B cell (primary cell): ENCODE results near the gene CATSPERD. TPM values are rescaled to one million over a fixed set of nuclear protein-coding genes. Genes with fewer than 3 reads are reported as not detected.
"Not testable (repeated sequence)": the region's sequence is repeated elsewhere in the genome, so short reads cannot be mapped to it uniquely, and the experiment has no call there.

Experiments used
- ATAC-seq: fragments of 200-7000 bp; cut with Tn5 transposase; one replicate; pipeline ENCODE4 v1.10.0; 2021; ENCODE audit warnings: low read depth, mild to moderate bottlenecking, moderate number of reproducible peaks, moderate library complexity
- CTCF ChIA-PET: fragments of 350-600 bp; sonication (Branson Sonifier 250); formaldehyde crosslinking; loops from one replicate; lab custom pipeline; 2021; ENCODE audit warnings: antibody characterized with exemption, inconsistent platforms; lab: Charles Lee
- POLR2A ChIA-PET: fragments of 350-600 bp; sonication (Branson Sonifier 250); formaldehyde crosslinking; loops from one replicate; lab custom pipeline; 2021; ENCODE audit warnings: antibody characterized with exemption; lab: Charles Lee
- DNase-seq: peaks from one replicate; pipeline ENCODE4 v3.0.0; 2013
- H2AFZ ChIP-seq: 2 replicates; pipeline ENCODE4 v1.6.1; 2012; ENCODE audit warnings: mild to moderate bottlenecking, low read depth, low read length; ENCODE audit not compliant: insufficient read depth, poor library complexity, severe bottlenecking
- H3K27ac ChIP-seq, 2 donors: 1 replicate in 1 of 2; 2 replicates in 1 of 2; pipeline ENCODE4 v1.5.1; 2012 to 2013; ENCODE audit warnings: low read length in 2 of 2, mild to moderate bottlenecking in 2 of 2, moderate library complexity in 1 of 2
- H3K27me3 ChIP-seq, 4 experiments: fragments of 200-600 bp in 1 of 4; sonication (generic) in 1 of 4; replicated peaks in 1 of 4; 1 replicate in 2 of 4; 2 replicates in 2 of 4; pipeline versions ENCODE4 v1.6.1 to v1.7.0; 2013 to 2016; ENCODE audit warnings: low read length in 3 of 4, mild to moderate bottlenecking in 2 of 4, mixed read lengths in 1 of 4, moderate library complexity in 1 of 4; ENCODE audit not compliant: insufficient read depth in 4 of 4, control insufficient read depth in 3 of 4; ENCODE audit errors: control extremely low read depth in 1 of 4
- H3K36me3 ChIP-seq, 2 experiments: replicated peaks in 1 of 2; 1 replicate in 1 of 2; 2 replicates in 1 of 2; pipeline versions ENCODE4 v1.6.1 to v1.7.1; 2013; ENCODE audit warnings: low read length in 1 of 2; ENCODE audit not compliant: insufficient read depth in 2 of 2, control insufficient read depth in 1 of 2; ENCODE audit errors: control extremely low read depth in 1 of 2, extremely low read depth in 1 of 2
- H3K4me1 ChIP-seq, 2 donors: fragments of 200-600 bp in 1 of 2; sonication (generic) in 1 of 2; 1 replicate in 1 of 2; 2 replicates in 1 of 2; pipeline versions ENCODE4 v1.5.1 to v1.6.1; 2013 to 2017; ENCODE audit warnings: low read length in 2 of 2; ENCODE audit not compliant: control insufficient read depth in 2 of 2, insufficient read depth in 2 of 2
- H3K4me2 ChIP-seq: replicated peaks from 2 replicates; pipeline ENCODE3; 2012; ENCODE audit warnings: mild to moderate bottlenecking, low read depth, low read length; ENCODE audit not compliant: poor library complexity, severe bottlenecking
- H3K4me3 ChIP-seq, 5 experiments: fragments of 200-600 bp in 1 of 5; sonication (generic) in 1 of 5; 1 replicate in 3 of 5; 2 replicates in 2 of 5; pipeline versions ENCODE4 v1.5.1 to v1.7.0; 2011 to 2016; ENCODE audit warnings: low read length in 4 of 5, mild to moderate bottlenecking in 4 of 5, low read depth in 2 of 5, control low read depth in 1 of 5, moderate library complexity in 1 of 5; ENCODE audit not compliant: insufficient read depth in 1 of 5; ENCODE audit errors: control extremely low read depth in 1 of 5, extremely low read depth in 1 of 5
- H3K79me2 ChIP-seq: fragments of 200-600 bp; sonication (generic); one replicate; pipeline ENCODE4 v1.6.0; 2016; ENCODE audit warnings: low read length; ENCODE audit not compliant: control insufficient read depth, insufficient read depth
- H3K9ac ChIP-seq: fragments of 200-600 bp; sonication (generic); 2 replicates; pipeline ENCODE4 v1.6.1; 2017; ENCODE audit warnings: mild to moderate bottlenecking, low read length, moderate library complexity
- H3K9me3 ChIP-seq, 3 donors: one replicate each; pipeline versions ENCODE4 v1.6.1 to v1.7.1; 2013; ENCODE audit warnings: low read length in 2 of 3; ENCODE audit not compliant: control insufficient read depth in 2 of 3, insufficient read depth in 1 of 3; ENCODE audit errors: control extremely low read depth in 1 of 3
- H4K20me1 ChIP-seq: 2 replicates; pipeline ENCODE4 v1.6.0; 2012; ENCODE audit warnings: mild to moderate bottlenecking, low read length; ENCODE audit not compliant: insufficient read depth, control insufficient read depth, poor library complexity, severe bottlenecking
- H3K27ac Mint-ChIP-seq: one replicate; pipeline ENCODE4 v1.8.0; 2021; ENCODE audit warnings: mixed read lengths
- H3K27me3 Mint-ChIP-seq: one replicate; pipeline ENCODE4 v1.8.0; 2021; ENCODE audit warnings: mixed read lengths
- H3K4me1 Mint-ChIP-seq: one replicate; pipeline ENCODE4 v1.8.0; 2021; ENCODE audit warnings: mixed read lengths
- H3K4me3 Mint-ChIP-seq: one replicate; pipeline ENCODE4 v1.8.0; 2021; ENCODE audit warnings: mixed read lengths
- H3K9me3 Mint-ChIP-seq: one replicate; pipeline ENCODE4 v1.8.0; 2022; ENCODE audit warnings: mixed read lengths; ENCODE audit not compliant: insufficient read depth
- CTCF ChIP-seq: fragments of 200-600 bp; IDR thresholded peaks from one replicate; pipeline ENCODE4 v1.8.0; 2022; ENCODE audit warnings: antibody characterized with exemption, mild to moderate bottlenecking
- EZH2 ChIP-seq: IDR thresholded peaks from 2 replicates; pipeline ENCODE4 v1.6.1; 2012; ENCODE audit warnings: borderline replicate concordance, low read depth, mild to moderate bottlenecking, moderate library complexity, low read length; ENCODE audit not compliant: insufficient read depth, poor library complexity, severe bottlenecking
- WGBS: methylation state at CpG from one replicate; pipeline ENCODE4 v1.1.5; 2013; ENCODE audit warnings: missing lambda C conversion rate; ENCODE audit not compliant: insufficient coverage; 5-methylcytosine and 5-hydroxymethylcytosine counted together
- intact Hi-C: fragments of 100-400 bp; cut with micrococcal nuclease; formaldehyde crosslinking; loops from one replicate; pipeline ENCODE4 v1.10.0; 2022
- polyA plus RNA-seq: library from polyadenylated mRNA; depleted of rRNA; stranded (reverse); fragments of >200 nt; gene quantifications from 2 replicates; pipeline ENCODE4 v1.2.3, GENCODE V29; 2012
- total RNA-seq, 2 donors: library from RNA; stranded (reverse); fragments of 120-200 nt in 1 of 2; gene quantifications; 1 replicate in 1 of 2; 2 replicates in 1 of 2; pipeline versions ENCODE4 v1.2.3 to v1.2.4, GENCODE V29; 2013 to 2022

Gene CATSPERD
- total and polyA plus RNA-seq, 2 donors (not counting 1 experiment from before 2014, with no cell fraction given): not detected

DNA sequence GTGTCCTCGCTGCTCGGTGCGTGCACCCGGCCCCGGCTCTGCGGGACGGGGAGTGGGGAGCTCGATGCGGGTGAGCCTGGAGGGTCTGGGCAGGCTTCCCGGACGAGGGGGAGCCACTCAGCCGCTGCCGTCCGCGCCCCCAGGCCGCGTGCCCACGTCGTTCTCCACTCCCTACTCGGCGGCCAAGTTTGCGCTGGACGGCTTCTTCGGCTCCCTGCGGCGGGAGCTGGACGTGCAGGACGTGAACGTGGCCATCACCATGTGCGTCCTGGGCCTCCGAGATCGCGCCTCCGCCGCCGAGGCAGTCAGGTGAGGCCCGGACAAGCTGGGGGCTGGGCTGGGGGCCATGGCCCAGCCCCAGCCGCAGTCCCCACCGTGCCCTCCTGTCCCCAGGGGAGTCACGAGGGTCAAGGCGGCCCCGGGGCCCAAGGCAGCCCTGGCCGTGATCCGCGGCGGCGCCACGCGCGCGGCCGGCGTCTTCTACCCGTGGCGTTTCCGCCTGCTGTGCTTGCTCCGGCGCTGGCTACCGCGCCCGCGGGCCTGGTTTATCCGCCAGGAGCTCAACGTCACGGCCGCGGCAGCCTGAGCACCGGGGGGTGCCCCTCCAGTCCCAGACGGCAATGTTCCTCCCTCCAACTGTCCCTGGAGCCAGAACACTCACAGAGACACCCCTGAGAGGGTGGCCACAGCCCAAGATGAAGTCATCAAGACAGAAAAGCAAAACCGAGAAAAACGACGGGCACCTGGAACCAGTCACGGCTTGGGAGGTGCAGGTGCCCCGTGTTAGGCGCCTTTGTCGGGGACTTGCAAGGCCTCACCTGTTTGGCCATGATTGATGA lies 32.9 kb upstream of the CATSPERD start:
- H3K27ac Mint-ChIP-seq: peak overlapping the region; percentile 16
- H3K9me3 ChIP-seq: peaks cover 0 to 12% (median 0%) of the 10 kb centered on the region in 3 donors
- WGBS: 63% methylated on average over 76 of the region's 76 CpGs
- POLR2A ChIA-PET: interaction anchor here (1.1 to 1.9 kb wide), 2 partner anchors 8 to 65 kb away, joined by 4 to 13 read pairs; partner anchors contain the start of genes SAFB and SAFB2
- H3K27me3 ChIP-seq: no peaks in the 10 kb centered on the region
- no peak for TF ChIP-seq EZH2
- TF ChIP-seq CTCF: peak; percentile 43
- peak overlapping the region in 4 of 5 experiments; percentile 44 to 71 (median 68) for H3K4me3 ChIP-seq
- peak overlapping the region; percentile 93 for H3K4me3 Mint-ChIP-seq
- H3K4me1 ChIP-seq: peaks cover 14 to 39% of the 10 kb centered on the region in 2 donors
- no peaks in the 10 kb centered on the region for H3K27me3 Mint-ChIP-seq
- H3K9me3 Mint-ChIP-seq: no peaks in the 10 kb centered on the region
- no peak overlapping the region for H3K27ac ChIP-seq
- intact Hi-C loops: loop anchor here (5.0 to 10.0 kb wide), 2 partner anchors 1660 to 1923 kb away; partner anchors contain the start of genes APBA3, ARHGEF18 and MRPL54
- peak overlapping the region; percentile 83 for H3K4me2 ChIP-seq
- DNase-seq (no peak), ATAC-seq (no peak)
- H3K9ac ChIP-seq: peak overlapping the region; percentile 70
- H3K79me2 ChIP-seq: peaks cover 24% of the 10 kb centered on the region
- H2AFZ ChIP-seq: peak overlapping the region; percentile 80
- peaks cover 24% of the 10 kb centered on the region for H4K20me1 ChIP-seq
- CTCF ChIA-PET: interaction anchor here (0.7 to 2.2 kb wide), 10 partner anchors 12 to 107 kb away, joined by 3 to 10 read pairs (median 3); partner anchors contain the start of genes CATSPERD, LONP1, SAFB and SAFB2
- peaks cover 40% of the 10 kb centered on the region for H3K4me1 Mint-ChIP-seq
- peaks cover 0 to 13% of the 10 kb centered on the region in 2 experiments for H3K36me3 ChIP-seq

GRCh38 chr19:5688262-5688881 lies 32.1 kb upstream of the CATSPERD start:
- not testable (repeated sequence) for ATAC-seq, H3K9ac ChIP-seq, H3K4me3 ChIP-seq, H2AFZ ChIP-seq, H3K27me3 Mint-ChIP-seq, H3K27me3 ChIP-seq, H3K4me2 ChIP-seq, H3K27ac ChIP-seq, H3K9me3 Mint-ChIP-seq
- H3K9me3 ChIP-seq: peaks cover 0 to 12% (median 0%) of the 10 kb centered on the region in 3 donors
- H4K20me1 ChIP-seq: peaks cover 32% of the 10 kb centered on the region
- Mint-ChIP-seq H3K4me1 (peaks cover 43% of the 10 kb centered on the region), H3K4me3 (peak overlapping the region; percentile 34), H3K27ac (peak overlapping the region; percentile 16)
- WGBS: 100% methylated on average over 2 of the region's 13 CpGs
- intact Hi-C loops: loop anchor here (5.0 to 10.0 kb wide), 2 partner anchors 1659 to 1924 kb away; partner anchors contain the start of genes APBA3, ARHGEF18 and MRPL54
- POLR2A ChIA-PET: interaction anchor here (1.9 kb wide), 1 partner anchor 32 kb away, joined by 10 read pairs; the partner anchor contains the start of genes CATSPERD and LONP1
- H3K79me2 ChIP-seq: peaks cover 32% of the 10 kb centered on the region
- peaks cover 14 to 39% of the 10 kb centered on the region in 2 donors for H3K4me1 ChIP-seq
- peak; percentile 43 for DNase-seq
- peaks cover 0 to 20% of the 10 kb centered on the region in 2 experiments for H3K36me3 ChIP-seq
- CTCF ChIA-PET: interaction anchor here (1.5 to 2.2 kb wide), 2 partner anchors 62 to 66 kb away, joined by 5 to 6 read pairs; partner anchors contain the start of genes SAFB and SAFB2
